SK-N-SH treated with all-trans-retinoic acid at 6 μM for 48 hours (cell line): ENCODE results near the gene TLN1.

ENCODE experiments used
- ARNTL ChIP-seq: fragments of 450-650 bp; formaldehyde crosslinking; IDR thresholded peaks from 2 replicates; pipeline ENCODE4 v1.5.0; 2020; ENCODE audit warnings: low read depth, mild to moderate bottlenecking, moderate library complexity, borderline replicate concordance
- BACH2 ChIP-seq: fragments of 250-450 bp; sonication (Bioruptor Pico); IDR thresholded peaks from 2 replicates; pipeline ENCODE4 v1.9.0; 2021; ENCODE audit warnings: mild to moderate bottlenecking, borderline replicate concordance
- CSDC2 ChIP-seq: fragments of 250-450 bp; sonication (Bioruptor Pico); IDR thresholded peaks from 2 replicates; pipeline ENCODE4 v1.5.0; 2020; ENCODE audit warnings: mild to moderate bottlenecking, moderate library complexity
- CSRNP3 ChIP-seq: fragments of 250-450 bp; sonication (Bioruptor Pico); IDR thresholded peaks from 2 replicates; pipeline ENCODE4 v1.5.1; 2021; ENCODE audit warnings: mild to moderate bottlenecking, moderate library complexity
- ESRRG ChIP-seq: fragments of 250-450 bp; sonication (Bioruptor Pico); IDR thresholded peaks from 2 replicates; pipeline ENCODE4 v1.6.1; 2021; ENCODE audit warnings: mild to moderate bottlenecking
- PATZ1 ChIP-seq: fragments of 250-450 bp; sonication (Bioruptor Pico); IDR thresholded peaks from 2 replicates; pipeline ENCODE4 v1.8.0; 2020; ENCODE audit warnings: mild to moderate bottlenecking, moderate library complexity, borderline replicate concordance
- SNAI2 ChIP-seq: fragments of 250-450 bp; sonication (Bioruptor Pico); IDR thresholded peaks from 2 replicates; pipeline ENCODE4 v1.5.0; 2020; ENCODE audit warnings: mild to moderate bottlenecking, moderate library complexity
- ZFP3 ChIP-seq: fragments of 250-450 bp; sonication (Bioruptor Pico); IDR thresholded peaks from 2 replicates; pipeline ENCODE4 v1.5.0; 2020; ENCODE audit warnings: mild to moderate bottlenecking, moderate library complexity
- ZFP30 ChIP-seq: fragments of 450-650 bp; formaldehyde crosslinking; IDR thresholded peaks from 2 replicates; pipeline ENCODE4 v1.5.0; 2022; ENCODE audit warnings: mild to moderate bottlenecking, moderate library complexity
- ZNF565 ChIP-seq: fragments of 450-650 bp; formaldehyde crosslinking; conservative IDR thresholded peaks from 2 replicates; pipeline ENCODE4 v1.5.0; 2020; ENCODE audit warnings: low read depth, mild to moderate bottlenecking, moderate library complexity
- ZNF70 ChIP-seq: fragments of 450-650 bp; formaldehyde crosslinking; IDR thresholded peaks from 2 replicates; pipeline ENCODE4 v1.5.0; 2020; ENCODE audit warnings: mild to moderate bottlenecking, moderate library complexity
- TF ChIP-seq, protein P1 (sequence below): fragments of 250-450 bp; sonication (Bioruptor Pico); IDR thresholded peaks from 2 replicates; pipeline ENCODE4 v1.5.1; 2020; ENCODE audit warnings: low read depth, mild to moderate bottlenecking, moderate library complexity
- TF ChIP-seq, protein P2 (sequence below): fragments of 250-450 bp; sonication (Bioruptor Pico); IDR thresholded peaks from 2 replicates; pipeline ENCODE4 v1.8.0; 2021; ENCODE audit warnings: low read depth, mild to moderate bottlenecking, moderate library complexity, borderline replicate concordance

DNA sequence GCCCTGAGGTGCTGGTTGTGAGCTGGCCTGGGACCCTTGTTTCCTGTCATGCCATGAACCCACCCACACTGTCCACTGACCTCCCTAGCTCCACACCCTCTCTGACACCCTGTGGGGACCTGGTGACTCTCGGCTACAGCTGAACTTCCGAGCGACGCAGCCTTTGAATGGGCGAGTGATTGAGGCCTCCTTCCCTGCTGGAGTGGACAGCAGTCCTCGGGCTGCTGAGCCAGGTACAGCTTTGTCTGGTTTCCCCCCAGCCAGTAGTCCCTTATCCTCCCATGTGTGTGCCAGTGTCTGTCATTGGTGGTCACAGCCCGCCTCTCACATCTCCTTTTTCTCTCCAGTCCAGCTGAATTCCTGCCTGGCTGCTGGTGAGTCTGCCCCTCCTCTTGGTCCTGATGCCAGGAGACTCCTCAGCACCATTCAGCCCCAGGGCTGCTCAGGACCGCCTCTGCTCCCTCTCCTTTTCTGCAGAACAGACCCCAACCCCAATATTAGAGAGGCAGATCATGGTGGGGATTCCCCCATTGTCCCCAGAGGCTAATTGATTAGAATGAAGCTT lies 52.1 kb downstream of the TLN1 start:
- TF ChIP-seq ZNF565 (CRISPR knock-in tag) (no peak), PATZ1 (CRISPR knock-in tag) (no peak), ESRRG (CRISPR knock-in tag) (no peak), ZFP3 (no peak), ZFP30 (CRISPR knock-in tag) (no peak), ARNTL (CRISPR knock-in tag) (no peak), CSDC2 (CRISPR knock-in tag) (no peak), ZNF70 (CRISPR knock-in tag) (no peak), BACH2 (CRISPR knock-in tag) (no peak), CSRNP3 (CRISPR knock-in tag) (no peak), SNAI2 (CRISPR knock-in tag) (no peak)
- TF ChIP-seq, protein P1, sequence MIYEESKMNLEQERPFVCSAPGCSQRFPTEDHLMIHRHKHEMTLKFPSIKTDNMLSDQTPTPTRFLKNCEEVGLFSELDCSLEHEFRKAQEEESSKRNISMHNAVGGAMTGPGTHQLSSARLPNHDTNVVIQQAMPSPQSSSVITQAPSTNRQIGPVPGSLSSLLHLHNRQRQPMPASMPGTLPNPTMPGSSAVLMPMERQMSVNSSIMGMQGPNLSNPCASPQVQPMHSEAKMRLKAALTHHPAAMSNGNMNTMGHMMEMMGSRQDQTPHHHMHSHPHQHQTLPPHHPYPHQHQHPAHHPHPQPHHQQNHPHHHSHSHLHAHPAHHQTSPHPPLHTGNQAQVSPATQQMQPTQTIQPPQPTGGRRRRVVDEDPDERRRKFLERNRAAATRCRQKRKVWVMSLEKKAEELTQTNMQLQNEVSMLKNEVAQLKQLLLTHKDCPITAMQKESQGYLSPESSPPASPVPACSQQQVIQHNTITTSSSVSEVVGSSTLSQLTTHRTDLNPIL (CRISPR knock-in tag): no peak
- TF ChIP-seq, protein P2, sequence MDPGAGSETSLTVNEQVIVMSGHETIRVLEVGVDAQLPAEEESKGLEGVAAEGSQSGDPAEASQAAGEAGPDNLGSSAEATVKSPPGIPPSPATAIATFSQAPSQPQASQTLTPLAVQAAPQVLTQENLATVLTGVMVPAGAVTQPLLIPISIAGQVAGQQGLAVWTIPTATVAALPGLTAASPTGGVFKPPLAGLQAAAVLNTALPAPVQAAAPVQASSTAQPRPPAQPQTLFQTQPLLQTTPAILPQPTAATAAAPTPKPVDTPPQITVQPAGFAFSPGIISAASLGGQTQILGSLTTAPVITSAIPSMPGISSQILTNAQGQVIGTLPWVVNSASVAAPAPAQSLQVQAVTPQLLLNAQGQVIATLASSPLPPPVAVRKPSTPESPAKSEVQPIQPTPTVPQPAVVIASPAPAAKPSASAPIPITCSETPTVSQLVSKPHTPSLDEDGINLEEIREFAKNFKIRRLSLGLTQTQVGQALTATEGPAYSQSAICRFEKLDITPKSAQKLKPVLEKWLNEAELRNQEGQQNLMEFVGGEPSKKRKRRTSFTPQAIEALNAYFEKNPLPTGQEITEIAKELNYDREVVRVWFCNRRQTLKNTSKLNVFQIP (CRISPR knock-in tag): no peak
